Muscle of back (tissue), 13 donors: ENCODE results near the gene SNAP29. TPM values are rescaled to one million over a fixed set of nuclear protein-coding genes. Genes with fewer than 3 reads are reported as not detected.
"Not testable (repeated sequence)": the region's sequence is repeated elsewhere in the genome, so short reads cannot be mapped to it uniquely, and the experiment has no call there.

Experiments used
- DNase-seq, 3 donors: peaks; one replicate each; pipeline versions ENCODE4 v3.0.0 to v3.0.0-alpha.2; 2013
- long read RNA-seq, 9 donors: transcript quantifications; one replicate each; lab custom pipeline, GENCODE V29; 2026
- polyA plus RNA-seq, 10 donors: library from polyadenylated mRNA; unstranded; fragments of 120-200 nt; gene quantifications; one replicate each; pipeline ENCODE4 v1.2.1, GENCODE V29; 2013; ENCODE audit not compliant: insufficient read length in 10 of 10

The SNAP29 gene
- 10 to 100 TPM; 20.9 to 26.8 (median 23.9) TPM for polyA plus RNA-seq
- long read RNA-seq, donor 1, full-length matches to known transcripts = 8 of 8 reads
- long read RNA-seq, donor 1, partial matches to known transcripts = 0 of 8 reads
- long read RNA-seq, donor 1, other reads (novel, unspliced or antisense) = 0 of 8 reads
- long read RNA-seq, donor 2, full-length matches to known transcripts = 12 of 12 reads
- long read RNA-seq, donor 2, partial matches to known transcripts = 0 of 12 reads
- long read RNA-seq, donor 2, other reads (novel, unspliced or antisense) = 0 of 12 reads
- long read RNA-seq, donor 3 = 0 reads
- long read RNA-seq, donor 4, full-length matches to known transcripts = 10 of 10 reads
- long read RNA-seq, donor 4, partial matches to known transcripts = 0 of 10 reads
- long read RNA-seq, donor 4, other reads (novel, unspliced or antisense) = 0 of 10 reads
- long read RNA-seq, donor 5, full-length matches to known transcripts = 13 of 13 reads
- long read RNA-seq, donor 5, partial matches to known transcripts = 0 of 13 reads
- long read RNA-seq, donor 5, other reads (novel, unspliced or antisense) = 0 of 13 reads
- long read RNA-seq, donor 6, full-length matches to known transcripts = 15 of 15 reads
- long read RNA-seq, donor 6, partial matches to known transcripts = 0 of 15 reads
- long read RNA-seq, donor 6, other reads (novel, unspliced or antisense) = 0 of 15 reads
- long read RNA-seq, donor 7, full-length matches to known transcripts = 8 of 8 reads
- long read RNA-seq, donor 7, partial matches to known transcripts = 0 of 8 reads
- long read RNA-seq, donor 7, other reads (novel, unspliced or antisense) = 0 of 8 reads
- long read RNA-seq, donor 8, full-length matches to known transcripts = 2 of 2 reads
- long read RNA-seq, donor 8, partial matches to known transcripts = 0 of 2 reads
- long read RNA-seq, donor 8, other reads (novel, unspliced or antisense) = 0 of 2 reads
- long read RNA-seq, donor 9, partial matches to known transcripts = 0 of 1 reads
- long read RNA-seq, donor 9, other reads (novel, unspliced or antisense) = 0 of 1 reads

DNA sequence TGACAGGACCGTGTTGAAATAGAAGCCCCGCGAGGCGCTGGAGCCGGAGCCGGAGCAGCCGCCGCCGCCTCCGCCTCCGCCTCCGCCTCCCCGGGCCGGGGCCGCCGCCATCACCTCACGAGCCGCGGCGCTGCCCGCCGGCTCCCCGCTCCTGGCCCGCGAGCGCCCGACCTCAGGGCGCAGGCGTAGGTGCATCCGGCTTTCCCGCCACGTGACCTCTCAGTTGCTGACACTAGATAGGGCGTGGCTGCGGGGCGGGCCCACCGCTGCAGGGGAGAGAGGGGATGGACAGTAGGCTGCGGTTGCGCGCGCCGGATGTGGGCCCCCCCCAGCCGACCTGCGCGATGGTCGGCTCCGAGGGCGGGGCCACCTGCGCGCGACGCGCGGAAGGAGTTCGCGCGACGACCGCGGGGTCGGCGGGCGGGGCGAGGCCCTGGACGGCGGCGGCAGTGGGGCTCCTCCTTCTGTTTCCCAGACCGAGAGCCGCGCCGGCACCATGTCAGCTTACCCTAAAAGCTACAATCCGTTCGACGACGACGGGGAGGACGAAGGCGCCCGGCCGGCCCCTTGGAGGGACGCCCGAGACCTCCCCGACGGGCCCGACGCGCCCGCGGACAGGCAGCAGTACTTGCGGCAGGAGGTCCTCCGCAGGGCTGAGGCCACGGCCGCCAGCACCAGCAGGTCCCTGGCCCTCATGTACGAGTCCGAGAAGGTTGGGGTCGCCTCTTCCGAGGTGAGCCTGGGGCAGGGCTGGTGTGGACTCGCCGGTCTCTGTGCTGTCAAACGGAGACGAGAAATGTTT, at the start of gene SNAP29, which contains the start of gene PI4KA:
Gene SNAP29 (plus strand): TSS at position 393 of the 802 bp plus-strand sequence. CDS start 104 bp downstream, at position 497.
Gene PI4KA (minus strand): TSS at position 197 of the 802 bp plus-strand sequence. CDS start 86 bp downstream, at position 111.
- peak; percentile 98 to 99 (median 98) for DNase-seq

DNA sequence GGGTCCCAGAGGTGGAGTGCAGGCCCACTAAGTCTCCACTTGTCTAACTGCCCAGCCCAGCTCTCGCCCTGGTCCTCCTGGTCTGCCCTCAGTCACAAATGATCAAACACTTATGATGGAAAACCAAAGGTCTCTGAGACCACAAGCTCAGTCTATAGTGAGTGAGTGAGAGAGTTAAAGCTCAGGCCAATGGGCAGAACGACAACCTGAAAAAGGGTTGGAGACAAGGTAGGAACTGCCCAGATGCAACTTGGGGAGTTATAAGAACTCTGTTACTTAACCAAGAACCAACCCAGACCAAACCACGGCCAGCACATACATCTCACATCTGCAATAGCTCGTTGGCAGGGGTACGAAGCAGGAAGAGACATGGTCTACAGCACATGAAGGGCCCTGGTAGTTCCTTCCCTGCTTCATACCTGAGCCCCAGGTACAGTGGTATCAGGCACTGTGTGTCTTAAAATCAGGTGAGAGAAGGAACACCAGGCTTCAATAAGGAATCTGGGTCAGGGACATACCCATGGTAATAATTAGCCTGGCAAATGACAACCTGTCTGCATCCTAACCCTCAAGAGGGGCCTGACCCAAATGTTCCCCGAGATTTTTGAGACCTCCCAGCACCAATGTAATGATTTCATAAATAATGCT, 49.1 kb upstream of the SNAP29 start:
- no peak for DNase-seq

DNA sequence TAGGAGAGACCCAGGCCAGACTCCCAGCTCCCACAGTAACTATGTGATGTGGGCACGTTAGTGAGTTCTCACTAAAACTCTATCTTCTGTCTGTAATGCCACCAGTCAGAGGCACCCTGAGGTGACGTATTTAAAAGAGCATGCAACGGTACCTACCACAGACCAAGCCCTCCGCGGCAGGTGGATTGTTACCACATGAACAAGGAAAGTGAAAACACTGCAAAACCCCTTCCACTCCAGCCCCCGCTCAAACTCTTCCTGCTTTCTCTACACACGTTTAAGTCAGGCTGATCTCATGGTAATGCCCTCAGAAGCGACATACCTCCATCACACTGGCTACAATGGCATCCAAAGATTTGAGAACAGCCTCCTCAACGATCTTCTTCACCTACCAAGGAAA, 48.2 kb upstream of the SNAP29 start:
- DNase-seq = no peak

GRCh38 chr22:20811171-20811570, 47.6 kb upstream of the SNAP29 start:
- DNase-seq = no peak

GRCh38 chr22:20811971-20812660, 46.7 kb upstream of the SNAP29 start:
- no peak for DNase-seq

DNA sequence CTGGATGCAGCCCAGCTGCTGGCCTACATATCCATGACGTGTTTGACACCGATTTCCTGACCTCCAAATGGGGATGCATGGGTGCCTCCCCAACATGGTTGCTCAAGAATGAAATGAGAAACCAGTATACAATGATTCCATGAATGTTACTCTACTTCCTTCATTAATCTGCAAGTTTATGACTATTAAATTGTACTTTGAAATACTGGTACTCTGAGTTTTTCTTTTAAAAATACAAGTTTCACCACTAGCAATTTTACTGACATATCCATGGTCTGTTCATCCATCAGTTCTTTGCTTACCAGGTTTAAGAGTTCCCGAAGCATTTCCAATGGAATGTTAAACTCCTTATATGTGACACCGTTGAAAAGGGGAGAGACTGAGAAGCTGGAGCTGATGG, 45.8 kb upstream of the SNAP29 start:
- no peak for DNase-seq

DNA sequence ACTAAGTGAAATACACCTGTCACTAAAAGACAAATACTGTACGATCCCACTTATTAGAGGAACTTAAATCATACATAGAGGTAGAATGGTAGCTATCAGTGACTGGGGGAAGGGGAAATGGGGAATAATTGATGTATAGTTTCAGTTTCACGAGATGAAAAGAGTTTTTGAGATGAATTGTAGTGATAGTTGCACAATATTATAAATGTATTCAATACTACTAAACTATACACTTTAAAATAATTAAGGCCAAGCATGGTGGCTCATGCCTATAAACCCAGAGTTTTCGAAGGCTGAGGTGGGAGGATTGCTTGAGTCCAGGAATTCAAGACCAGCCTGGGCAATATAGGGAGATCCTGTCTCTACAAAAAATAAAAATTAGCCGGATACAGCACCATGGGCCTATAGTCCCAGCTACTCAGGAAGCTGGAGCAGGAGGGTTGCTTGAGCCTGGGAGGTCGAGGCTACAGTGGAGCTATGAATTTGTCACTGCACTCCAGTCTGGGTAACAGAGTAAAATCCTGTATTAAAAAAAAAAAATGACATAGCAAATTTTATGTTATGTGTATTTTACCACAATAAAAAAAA, 44.5 kb upstream of the SNAP29 start:
- no peak for DNase-seq

DNA sequence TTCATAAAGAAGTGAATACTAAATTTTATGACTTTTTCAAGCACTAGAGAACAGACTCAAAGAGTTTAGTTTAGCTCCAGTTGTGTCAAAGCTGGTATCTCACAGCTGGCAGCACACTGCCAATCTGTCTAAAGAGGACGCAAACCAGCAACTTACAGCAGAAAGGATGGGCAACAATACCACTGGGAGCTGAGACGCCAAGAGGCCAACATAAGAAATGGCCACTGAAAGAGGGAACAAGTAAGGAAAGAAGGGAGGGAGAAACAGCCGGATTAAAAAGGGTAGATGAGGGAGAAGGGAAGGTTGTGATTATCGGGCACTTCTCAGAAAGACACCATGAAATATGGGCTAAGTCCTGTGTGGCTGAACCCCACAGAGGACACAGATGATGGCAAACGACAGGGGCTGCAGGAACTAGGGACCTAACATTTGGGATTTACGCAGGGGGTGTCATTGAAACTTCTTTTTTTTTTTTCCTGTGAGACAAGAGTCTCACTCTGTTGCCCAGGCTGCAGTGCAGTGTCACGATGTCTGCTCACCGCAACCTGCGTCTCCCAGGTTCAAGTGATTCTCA, 43.2 kb upstream of the SNAP29 start:
- DNase-seq = no peak

GRCh38 chr22:20816559-20816958, 42.2 kb upstream of the SNAP29 start:
- DNase-seq = no peak

DNA sequence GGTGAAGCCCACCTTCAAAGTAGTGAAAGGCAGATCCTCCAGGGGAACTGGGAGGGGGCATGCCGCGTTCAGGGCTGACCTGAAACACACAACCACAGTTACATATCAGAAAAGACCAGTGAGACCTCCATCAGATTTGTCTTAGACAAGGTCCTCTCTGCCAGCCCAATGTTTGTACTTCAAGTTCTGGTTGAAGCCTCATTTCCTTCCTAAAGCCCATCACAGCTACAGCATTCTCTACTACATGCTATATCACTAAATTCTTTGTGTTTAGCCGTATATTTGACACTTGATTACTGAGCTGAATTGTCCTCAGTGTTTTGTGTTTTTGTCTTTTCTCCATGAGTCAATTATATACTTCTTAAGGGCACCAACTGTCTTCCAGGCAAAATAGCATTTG, 40.3 kb upstream of the SNAP29 start:
- DNase-seq = no peak

GRCh38 chr22:20819471-20819870, 39.3 kb upstream of the SNAP29 start:
- no peak for DNase-seq

GRCh38 chr22:20821717-20822239, 37.0 kb upstream of the SNAP29 start:
- not testable (repeated sequence) for DNase-seq

GRCh38 chr22:20822240-20822639, 36.6 kb upstream of the SNAP29 start:
- no peak for DNase-seq

DNA sequence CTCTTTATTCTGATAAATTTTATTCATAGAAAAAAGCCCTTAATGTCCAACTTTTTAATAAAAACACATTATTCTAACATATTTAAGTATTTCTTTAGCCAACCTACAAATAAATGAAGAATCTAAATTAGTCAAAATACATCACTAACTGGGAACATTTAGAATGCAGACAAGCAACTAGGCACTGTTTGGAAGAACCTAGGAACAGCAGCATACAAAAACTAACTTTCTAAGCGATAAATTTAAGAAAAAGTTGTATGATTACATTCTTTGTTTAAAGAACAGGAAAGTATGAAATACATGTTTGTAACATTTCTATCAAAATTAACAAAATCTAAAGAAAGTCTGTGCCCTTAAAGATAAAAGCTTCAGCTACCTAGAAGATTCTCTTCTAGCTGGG, 35.5 kb upstream of the SNAP29 start:
- no peak for DNase-seq

DNA sequence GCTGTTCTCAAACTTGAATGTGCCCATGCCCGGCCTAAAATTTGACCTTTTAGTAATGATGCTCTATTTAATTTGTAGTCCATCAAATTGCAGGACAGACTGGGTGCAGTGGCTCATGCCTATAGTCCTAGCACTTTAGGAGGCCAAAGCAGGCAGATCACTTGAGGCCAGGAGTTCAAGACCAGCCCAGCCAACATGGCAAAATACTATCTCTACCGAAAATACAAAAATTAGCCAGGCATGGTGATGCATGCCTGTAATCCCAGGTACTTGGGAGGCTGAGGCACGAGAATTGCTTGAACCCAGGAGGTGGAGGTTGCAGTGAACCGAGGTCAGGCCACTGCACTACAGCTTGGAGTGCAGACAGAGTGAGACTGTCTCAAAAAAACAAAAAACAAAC, 33.6 kb upstream of the SNAP29 start:
- not testable (repeated sequence) for DNase-seq

GRCh38 chr22:20825624-20826023, 33.2 kb upstream of the SNAP29 start:
- DNase-seq = no peak

DNA sequence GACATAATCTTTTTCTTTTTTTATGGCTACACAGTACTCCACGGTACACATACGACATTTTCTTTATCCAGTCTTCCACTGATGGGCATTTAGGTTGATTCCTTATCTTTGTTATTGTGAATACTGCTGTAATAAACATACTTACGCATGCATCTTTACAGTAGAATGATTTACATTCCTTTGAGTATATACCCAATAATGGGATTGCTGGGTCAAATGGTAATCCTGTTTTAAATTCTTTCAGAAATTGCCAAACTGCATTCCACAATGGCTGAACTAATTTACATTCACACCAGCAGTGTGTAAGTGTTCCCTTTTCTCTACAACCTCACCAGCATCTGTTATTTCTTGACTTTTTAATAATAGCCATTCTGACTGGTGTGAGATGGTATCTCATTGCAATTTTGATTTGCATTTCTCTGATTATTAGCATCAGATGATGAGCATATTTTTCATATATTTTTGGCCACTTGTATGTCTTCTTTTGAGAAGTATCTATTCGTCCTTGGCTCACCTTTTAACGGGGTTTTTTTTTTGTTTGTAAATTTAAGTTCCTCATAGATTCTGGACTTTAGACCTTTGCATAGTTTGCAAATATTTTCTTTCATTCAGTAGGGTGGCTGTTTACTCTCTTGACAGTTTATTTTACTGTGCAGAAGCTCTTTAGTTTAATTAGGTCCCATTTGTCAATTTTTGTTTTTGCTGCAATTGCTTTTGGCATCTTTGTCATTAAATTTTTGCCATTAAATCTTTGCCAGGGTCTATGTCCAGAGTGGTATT, 32.2 kb upstream of the SNAP29 start:
- DNase-seq = not testable (repeated sequence)

DNA sequence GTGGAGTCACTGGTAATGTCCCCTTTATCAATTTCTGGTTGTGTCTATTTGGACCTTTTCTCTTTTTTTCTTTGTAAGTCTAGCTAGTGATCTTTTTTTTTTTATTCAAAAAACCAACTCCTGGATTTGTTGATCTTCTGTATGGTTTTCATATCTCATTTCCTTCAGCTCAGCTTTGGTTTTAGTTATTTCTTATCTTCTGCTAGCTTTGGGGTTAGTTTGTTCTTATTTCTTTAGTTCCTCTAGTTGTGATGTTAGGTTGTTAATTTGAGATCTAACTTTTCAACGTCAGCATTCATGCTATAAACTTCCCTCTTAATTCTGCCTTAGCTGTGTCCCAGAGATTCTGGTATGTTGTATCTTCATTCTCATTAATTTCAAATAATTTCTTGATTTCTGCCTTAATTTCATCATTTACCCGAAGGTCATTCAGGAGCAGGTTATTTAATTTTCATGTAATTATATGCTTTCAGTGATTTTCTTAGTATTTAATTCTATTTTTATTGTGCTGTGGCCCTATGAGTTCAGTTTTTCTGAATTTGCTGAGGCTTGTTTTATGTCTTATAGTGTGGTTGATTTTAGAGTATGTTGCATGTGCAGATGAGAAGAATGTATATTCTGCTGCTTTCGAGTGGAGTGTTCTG, 29.2 kb upstream of the SNAP29 start:
- DNase-seq = no peak
